Breast epithelium (tissue), 4 donors: ENCODE measurements around the gene GRIK4. TPM values are rescaled to one million over a fixed set of nuclear protein-coding genes. Genes with fewer than 3 reads are reported as not detected.

ENCODE experiments used
- DNase-seq, 2 donors: peaks; one replicate each; pipeline ENCODE4 v3.0.0-alpha.2; 2019; ENCODE audit warnings: low spot score in 2 of 2
- H3K27ac ChIP-seq, 2 donors: fragments of 200-600 bp; sonication (generic) in 1 of 2; one replicate each; pipeline ENCODE4 v1.5.1; 2016 to 2019; ENCODE audit warnings: mild to moderate bottlenecking in 1 of 2
- H3K27me3 ChIP-seq, 2 donors: fragments of 200-600 bp; sonication (generic) in 1 of 2; one replicate each; pipeline versions ENCODE4 v1.5.1 to v1.6.0; 2017 to 2019; ENCODE audit warnings: control low read depth in 1 of 2, mild to moderate bottlenecking in 1 of 2
- H3K36me3 ChIP-seq: fragments of 200-600 bp; one replicate; pipeline ENCODE4 v1.5.1; 2019
- H3K4me1 ChIP-seq, 2 donors: fragments of 200-600 bp; sonication (generic); one replicate each; pipeline ENCODE4 v1.5.1; 2016 to 2019; ENCODE audit warnings: control low read depth in 1 of 2
- H3K4me3 ChIP-seq, 3 donors: fragments of 200-600 bp; sonication (generic); 1 replicate in 2 of 3; 2 replicates in 1 of 3; pipeline ENCODE4 v1.5.1; 2016 to 2019; ENCODE audit warnings: mild to moderate bottlenecking in 3 of 3, moderate library complexity in 2 of 3
- H3K9me3 ChIP-seq, 2 donors: fragments of 200-600 bp; sonication (generic) in 1 of 2; one replicate each; pipeline ENCODE4 v1.5.1; 2016 to 2019; ENCODE audit warnings: control low read depth in 1 of 2
- CTCF ChIP-seq, 3 donors: fragments of 450-650 bp; IDR thresholded peaks; one replicate each; pipeline ENCODE4 v1.5.1; 2016 to 2017; ENCODE audit warnings: antibody characterized with exemption in 3 of 3, mild to moderate bottlenecking in 3 of 3, moderate library complexity in 3 of 3
- POLR2A ChIP-seq: fragments of 450-650 bp; IDR thresholded peaks from one replicate; pipeline ENCODE4 v1.6.1; 2016; ENCODE audit warnings: antibody characterized with exemption, mild to moderate bottlenecking, moderate library complexity
- POLR2AphosphoS5 ChIP-seq, 3 donors: sonication (generic); formaldehyde crosslinking; IDR thresholded peaks; one replicate each; pipeline ENCODE4 v1.6.1; 2017; ENCODE audit warnings: antibody characterized with exemption in 3 of 3
- intact Hi-C: fragments of 100-400 bp; cut with DNase I; formaldehyde crosslinking; loops from one replicate; pipeline ENCODE4 v1.15.1; 2023; ENCODE audit warnings: low total_unique reads
- total RNA-seq, 3 donors: library from RNA; depleted of rRNA; stranded (reverse); fragments of >200 nt; gene quantifications; one replicate each; pipeline ENCODE4 v1.1.0, GENCODE V29; 2016

The GRIK4 gene
- total RNA-seq, 3 donors from 2014 or later: 0.29 to 0.66 TPM; not detected in 1

DNA sequence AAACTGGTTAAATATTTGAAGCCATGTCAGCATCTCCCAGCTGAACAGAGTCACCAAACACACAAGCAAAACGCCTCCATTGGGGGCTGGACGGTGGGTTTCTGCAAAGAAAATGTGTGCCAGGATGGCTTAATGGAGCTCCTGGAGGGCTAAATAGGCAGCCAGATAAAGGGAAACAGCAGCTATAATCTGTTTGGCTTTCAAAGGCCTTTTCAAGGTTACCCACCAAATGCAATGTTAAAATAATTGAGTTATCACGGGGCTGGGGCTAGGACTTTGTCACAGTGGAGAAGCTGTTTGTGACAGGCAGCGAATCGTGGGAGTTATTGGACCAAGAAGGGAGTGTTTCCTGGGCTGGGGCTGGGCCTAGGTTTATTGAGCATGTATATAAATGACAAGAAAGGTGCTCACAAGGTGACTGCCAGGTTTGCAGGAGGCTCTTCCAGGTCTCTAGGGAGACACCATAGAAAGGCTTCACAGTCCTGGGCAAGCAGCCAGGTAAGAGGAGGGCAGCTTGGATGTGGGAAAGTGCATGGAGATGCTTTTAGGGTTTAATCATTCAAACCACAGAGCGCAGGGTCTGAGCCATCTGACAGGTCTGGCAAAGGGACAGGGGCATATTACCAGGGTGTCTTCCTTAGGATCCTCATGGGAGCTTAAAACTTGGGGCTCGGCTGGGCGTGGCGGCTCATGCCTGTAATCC lies 28.3 kb downstream of the GRIK4 start:
- Histone ChIP-seq H3K36me3 (no peaks in the 10 kb centered on the region), H3K27me3 (no peaks in the 10 kb centered on the region), H3K9me3 (peaks cover 0 to 5% of the 10 kb centered on the region in 2 donors), H3K4me3 (no peak overlapping the region), H3K27ac (no peak overlapping the region), H3K4me1 (no peaks in the 10 kb centered on the region)
- no peak for DNase-seq
- intact Hi-C loops: no loop called here
- TF ChIP-seq CTCF (IDR thresholded peaks at IDR 0.05) (no peak), POLR2A (no peak), POLR2AphosphoS5 (IDR thresholded peaks at IDR 0.05) (no peak)

- H3K4me3 ChIP-seq: no peak overlapping the region
- no peaks in the 10 kb centered on the region for H3K27me3 ChIP-seq
- H3K27ac ChIP-seq: no peak overlapping the region
- intact Hi-C loops: no loop called here
- no peaks in the 10 kb centered on the region for H3K36me3 ChIP-seq
- peaks cover 0 to 5% of the 10 kb centered on the region in 2 donors for H3K9me3 ChIP-seq
- no peak for DNase-seq
- TF ChIP-seq CTCF (IDR thresholded peaks at IDR 0.05) (no peak), POLR2A (no peak), POLR2AphosphoS5 (IDR thresholded peaks at IDR 0.05) (no peak)
- no peaks in the 10 kb centered on the region for H3K4me1 ChIP-seq
These were observed 29.4 kb downstream of the GRIK4 start for GRCh38 chr11:120540744-120541465.

GRCh38 chr11:120543521-120544215 lies 32.1 kb downstream of the GRIK4 start:
- Histone ChIP-seq H3K9me3 (peaks cover 0 to 5% of the 10 kb centered on the region in 2 donors), H3K27me3 (no peaks in the 10 kb centered on the region), H3K27ac (no peak overlapping the region), H3K4me3 (no peak overlapping the region), H3K36me3 (no peaks in the 10 kb centered on the region), H3K4me1 (peaks cover 0 to 9% of the 10 kb centered on the region in 2 donors)
- DNase-seq: no peak
- TF ChIP-seq CTCF (IDR thresholded peaks at IDR 0.05) (no peak), POLR2A (no peak), POLR2AphosphoS5 (IDR thresholded peaks at IDR 0.05) (no peak)
- intact Hi-C loops: no loop called here

- H3K36me3 ChIP-seq: no peaks in the 10 kb centered on the region
- no peak overlapping the region for H3K27ac ChIP-seq
- TF ChIP-seq CTCF (IDR thresholded peaks at IDR 0.05): no peak
- intact Hi-C loops: no loop called here
- H3K27me3 ChIP-seq: no peaks in the 10 kb centered on the region
- H3K4me1 ChIP-seq: peaks cover 0 to 9% of the 10 kb centered on the region in 2 donors
- no peak overlapping the region for H3K4me3 ChIP-seq
- no peak for DNase-seq
- H3K9me3 ChIP-seq: peaks cover 0 to 5% of the 10 kb centered on the region in 2 donors
These were observed 34.3 kb downstream of the GRIK4 start for GRCh38 chr11:120545813-120546212.
